PC-3 (cell line): Measurements from ENCODE around the gene MMUT.

Source experiments
- CTCF ChIP-seq: fragments of 300-600 bp; sonication (generic); conservative IDR thresholded peaks from 2 replicates; pipeline ENCODE4 v1.5.1; 2017; ENCODE audit warnings: antibody characterized with exemption, low read depth, mild to moderate bottlenecking, low read length
- EZH2 ChIP-seq: fragments of 300-600 bp; sonication (generic); IDR thresholded peaks from one replicate; pipeline ENCODE4 v1.6.1; 2017; ENCODE audit warnings: antibody characterized with exemption, mild to moderate bottlenecking, low read length; ENCODE audit not compliant: unreplicated experiment
- EZH2phosphoT487 ChIP-seq: fragments of 300-600 bp; sonication (generic); IDR thresholded peaks from 2 replicates; pipeline ENCODE4 v1.6.1; 2018; ENCODE audit warnings: mild to moderate bottlenecking, antibody characterized with exemption, low read length, borderline replicate concordance

GRCh38 chr6:49457771-49458170, 5.3 kb downstream of the MMUT start:
- TF ChIP-seq CTCF (no peak), EZH2 (no peak), EZH2phosphoT487 (no peak)
